ENCODE measurements around the gene DBT. TPM values are rescaled to one million over a fixed set of nuclear protein-coding genes. Genes with fewer than 3 reads are reported as not detected.
A peak's percentile ranks its signal among the peaks of the same experiment; 100 is the strongest.

The DBT gene
- total and polyA plus RNA-seq, 2 of the 13 experiments (the other 11 are each of a cell fraction or from before 2014, with no cell fraction given), result 3.3 to 10.2 TPM

GRCh38 chr1:100249537-100250257 lies at the start of gene DBT (continued):
- TF ChIP-seq RXRB (CRISPR knock-in tag; IDR thresholded peaks at IDR 0.05; ENCODE audit: borderline replicate concordance) (peak; percentile 34; the same call in 1 of the 2 replicates), ZNF337 (CRISPR knock-in tag; IDR thresholded peaks at IDR 0.05; ENCODE audit: borderline replicate concordance, low read depth) (0 out of 2 replicates have a peak, but pooled peaks have one; percentile 49), ZNF205 (CRISPR knock-in tag; IDR thresholded peaks at IDR 0.05) (peak; percentile 91), TP53 (CRISPR knock-in tag; conservative IDR thresholded peaks at IDR 0.05) (no peak), IKZF5 (CRISPR knock-in tag; IDR thresholded peaks at IDR 0.05) (peak; percentile 58)
- TF ChIP-seq, protein P1, sequence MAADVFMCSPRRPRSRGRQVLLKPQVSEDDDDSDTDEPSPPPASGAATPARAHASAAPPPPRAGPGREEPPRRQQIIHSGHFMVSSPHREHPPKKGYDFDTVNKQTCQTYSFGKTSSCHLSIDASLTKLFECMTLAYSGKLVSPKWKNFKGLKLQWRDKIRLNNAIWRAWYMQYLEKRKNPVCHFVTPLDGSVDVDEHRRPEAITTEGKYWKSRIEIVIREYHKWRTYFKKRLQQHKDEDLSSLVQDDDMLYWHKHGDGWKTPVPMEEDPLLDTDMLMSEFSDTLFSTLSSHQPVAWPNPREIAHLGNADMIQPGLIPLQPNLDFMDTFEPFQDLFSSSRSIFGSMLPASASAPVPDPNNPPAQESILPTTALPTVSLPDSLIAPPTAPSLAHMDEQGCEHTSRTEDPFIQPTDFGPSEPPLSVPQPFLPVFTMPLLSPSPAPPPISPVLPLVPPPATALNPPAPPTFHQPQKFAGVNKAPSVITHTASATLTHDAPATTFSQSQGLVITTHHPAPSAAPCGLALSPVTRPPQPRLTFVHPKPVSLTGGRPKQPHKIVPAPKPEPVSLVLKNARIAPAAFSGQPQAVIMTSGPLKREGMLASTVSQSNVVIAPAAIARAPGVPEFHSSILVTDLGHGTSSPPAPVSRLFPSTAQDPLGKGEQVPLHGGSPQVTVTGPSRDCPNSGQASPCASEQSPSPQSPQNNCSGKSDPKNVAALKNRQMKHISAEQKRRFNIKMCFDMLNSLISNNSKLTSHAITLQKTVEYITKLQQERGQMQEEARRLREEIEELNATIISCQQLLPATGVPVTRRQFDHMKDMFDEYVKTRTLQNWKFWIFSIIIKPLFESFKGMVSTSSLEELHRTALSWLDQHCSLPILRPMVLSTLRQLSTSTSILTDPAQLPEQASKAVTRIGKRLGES (CRISPR knock-in tag; IDR thresholded peaks at IDR 0.05; ENCODE audit: borderline replicate concordance), result no peak

GRCh38 chr1:100298512-100298911 lies 48.9 kb upstream of the DBT start:
- Histone ChIP-seq H3K4me1 (ENCODE audit: insufficient read depth, low read length) (no peaks in the 10 kb centered on the region), H4K20me1 (ENCODE audit: insufficient read depth, low read length) (no peaks in the 10 kb centered on the region), H3K9me3 (ENCODE audit: low read length) (no peaks in the 10 kb centered on the region), H3K9ac (ENCODE audit: insufficient read depth, low read depth, low read length) (no peak overlapping the region), H2AFZ (ENCODE audit: low read length) (no peak overlapping the region), H3K27me3 (ENCODE audit: control insufficient read depth in 1 of 2, insufficient read depth in 2 of 2, low read length in 2 of 2) (no peaks in the 10 kb centered on the region), H3K4me2 (ENCODE audit: low read depth, low read length) (no peak overlapping the region), H3K27ac (ENCODE audit: extremely low read length, insufficient read depth, low read length) (no peak overlapping the region), H3K79me2 (ENCODE audit: insufficient read depth, low read length) (no peaks in the 10 kb centered on the region), H3K36me3 (replicated peaks in 1 of 2; ENCODE audit: control insufficient read depth in 1 of 2, insufficient read depth in 2 of 2, low read length in 2 of 2) (no peaks in the 10 kb centered on the region), H3K4me3 (replicated peaks in 1 of 3; ENCODE audit: insufficient read depth in 1 of 3, low read depth in 2 of 3, low read length in 3 of 3) (no peak overlapping the region)
- POLR2A ChIA-PET, result no interaction called here
- in situ Hi-C loops (cut with HindIII; ENCODE audit: extremely low pct_ligation_motif_present, low pct_unique_long_range_greater_than_20kb), result no loop called here
- WGBS (ENCODE audit: low lambda C conversion rate), result 94% methylated on average over 4 of the region's 4 CpGs
- intact Hi-C loops (cut with micrococcal nuclease; ENCODE audit: unreplicated experiment), result no loop called here
- CTCF ChIA-PET (ENCODE audit: low intra/inter-chr PET ratio, low total read pairs), result no interaction called here
- no peak for DNase-seq (ENCODE audit: low spot score)
- FAIRE-seq, result no peak
- ATAC-seq, result no peak
- no TSS peak for BruUV-seq (replicated peaks)
- TF ChIP-seq ZNF232 (CRISPR knock-in tag; IDR thresholded peaks at IDR 0.05; ENCODE audit: borderline replicate concordance), result no peak
- TF ChIP-seq CCDC6 (CRISPR knock-in tag; IDR thresholded peaks at IDR 0.05), result no peak
- TF ChIP-seq ZFP62 (CRISPR knock-in tag; IDR thresholded peaks at IDR 0.05), result no peak
- TF ChIP-seq CREBL2 (CRISPR knock-in tag; IDR thresholded peaks at IDR 0.05; ENCODE audit: borderline replicate concordance), result no peak
- TF ChIP-seq HOXD1 (CRISPR knock-in tag; IDR thresholded peaks at IDR 0.05), result no peak
- TF ChIP-seq, protein P2, sequence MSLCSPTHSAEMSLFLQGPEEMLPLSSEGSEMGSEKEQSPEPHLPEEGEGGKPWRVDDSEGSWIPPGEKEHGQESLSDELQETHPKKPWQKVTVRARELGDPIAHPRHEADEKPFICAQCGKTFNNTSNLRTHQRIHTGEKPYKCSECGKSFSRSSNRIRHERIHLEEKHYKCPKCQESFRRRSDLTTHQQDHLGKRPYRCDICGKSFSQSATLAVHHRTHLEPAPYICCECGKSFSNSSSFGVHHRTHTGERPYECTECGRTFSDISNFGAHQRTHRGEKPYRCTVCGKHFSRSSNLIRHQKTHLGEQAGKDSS (CRISPR knock-in tag; IDR thresholded peaks at IDR 0.05; ENCODE audit: borderline replicate concordance, low read depth), result no peak
- TF ChIP-seq, protein P3, sequence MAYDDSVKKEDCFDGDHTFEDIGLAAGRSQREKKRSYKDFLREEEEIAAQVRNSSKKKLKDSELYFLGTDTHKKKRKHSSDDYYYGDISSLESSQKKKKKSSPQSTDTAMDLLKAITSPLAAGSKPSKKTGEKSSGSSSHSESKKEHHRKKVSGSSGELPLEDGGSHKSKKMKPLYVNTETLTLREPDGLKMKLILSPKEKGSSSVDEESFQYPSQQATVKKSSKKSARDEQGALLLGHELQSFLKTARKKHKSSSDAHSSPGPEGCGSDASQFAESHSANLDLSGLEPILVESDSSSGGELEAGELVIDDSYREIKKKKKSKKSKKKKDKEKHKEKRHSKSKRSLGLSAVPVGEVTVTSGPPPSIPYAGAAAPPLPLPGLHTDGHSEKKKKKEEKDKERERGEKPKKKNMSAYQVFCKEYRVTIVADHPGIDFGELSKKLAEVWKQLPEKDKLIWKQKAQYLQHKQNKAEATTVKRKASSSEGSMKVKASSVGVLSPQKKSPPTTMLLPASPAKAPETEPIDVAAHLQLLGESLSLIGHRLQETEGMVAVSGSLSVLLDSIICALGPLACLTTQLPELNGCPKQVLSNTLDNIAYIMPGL (CRISPR knock-in tag; IDR thresholded peaks at IDR 0.05; ENCODE audit: borderline replicate concordance in 1 of 2, low read depth in 1 of 2), result no peak
- no peak for TF ChIP-seq ZNF713 (CRISPR knock-in tag; IDR thresholded peaks at IDR 0.05)
- no peak for TF ChIP-seq ZNF3 (CRISPR knock-in tag; IDR thresholded peaks at IDR 0.05)
- TF ChIP-seq ZNF644 (CRISPR knock-in tag; IDR thresholded peaks at IDR 0.05; ENCODE audit: low read depth), result no peak
